Spleen (tissue), 11 donors: Measurements from ENCODE around the gene LYZL1. TPM values are rescaled to one million over a fixed set of nuclear protein-coding genes. Genes with fewer than 3 reads are reported as not detected.

Source experiments
- DNase-seq: peaks from one replicate; pipeline ENCODE4 v3.0.0-alpha.2; 2020
- H3K27ac ChIP-seq, 8 donors: fragments of 200-600 bp; sonication (generic) in 7 of 8; 1 replicate in 4 of 8; 2 replicates in 4 of 8; pipeline versions ENCODE4 v1.5.0 to v1.8.0; 2016 to 2021; ENCODE audit warnings: inconsistent platforms in 4 of 8, mild to moderate bottlenecking in 4 of 8, moderate library complexity in 1 of 8
- H3K27me3 ChIP-seq, 7 donors: fragments of 200-600 bp; sonication (generic) in 6 of 7; replicated peaks in 1 of 7; 1 replicate in 4 of 7; 2 replicates in 3 of 7; pipeline versions ENCODE4 v1.5.0 to v1.8.0; 2016 to 2021; ENCODE audit warnings: inconsistent platforms in 3 of 7, mild to moderate bottlenecking in 1 of 7
- H3K36me3 ChIP-seq, 6 donors: fragments of 200-600 bp; sonication (generic) in 5 of 6; 1 replicate in 4 of 6; 2 replicates in 2 of 6; pipeline versions ENCODE4 v1.5.0 to v1.8.0; 2016 to 2021; ENCODE audit warnings: inconsistent platforms in 2 of 6
- H3K4me1 ChIP-seq, 6 donors: fragments of 200-600 bp; sonication (generic) in 5 of 6; 1 replicate in 3 of 6; 2 replicates in 3 of 6; pipeline versions ENCODE4 v1.5.0 to v1.8.0; 2016 to 2021; ENCODE audit warnings: inconsistent platforms in 3 of 6
- H3K4me3 ChIP-seq, 8 donors: fragments of 200-600 bp; sonication (generic) in 7 of 8; 1 replicate in 4 of 8; 2 replicates in 4 of 8; pipeline versions ENCODE4 v1.5.0 to v1.8.0; 2016 to 2021; ENCODE audit warnings: inconsistent platforms in 4 of 8, mild to moderate bottlenecking in 4 of 8, moderate library complexity in 2 of 8
- H3K9me3 ChIP-seq, 8 donors: fragments of 200-600 bp; sonication (generic) in 7 of 8; 1 replicate in 4 of 8; 2 replicates in 4 of 8; pipeline versions ENCODE4 v1.5.0 to v1.8.0; 2016 to 2021; ENCODE audit warnings: inconsistent platforms in 4 of 8
- CTCF ChIP-seq, 11 experiments: fragments of 200-600 bp in 7 of 11; fragments of 450-650 bp in 4 of 11; sonication (generic) in 4 of 11; IDR thresholded peaks in 8 of 11; conservative IDR thresholded peaks in 3 of 11; 1 replicate in 7 of 11; 2 replicates in 4 of 11; pipeline versions ENCODE4 v1.4.0 to v1.8.0; 2016 to 2021; ENCODE audit warnings: antibody characterized with exemption in 11 of 11, inconsistent platforms in 4 of 11, mild to moderate bottlenecking in 1 of 11
- POLR2A ChIP-seq, 3 donors: fragments of 450-650 bp; IDR thresholded peaks; one replicate each; pipeline ENCODE4 v1.5.1; 2017; ENCODE audit warnings: antibody characterized with exemption in 3 of 3, mild to moderate bottlenecking in 1 of 3
- POLR2AphosphoS5 ChIP-seq, 3 donors: sonication (generic); formaldehyde crosslinking; IDR thresholded peaks; one replicate each; pipeline ENCODE4 v1.5.1; 2017; ENCODE audit warnings: antibody characterized with exemption in 3 of 3
- WGBS, 5 donors: extraction: QIAGEN DNeasy Blood & Tissue Kit in 3 of 5; methylation state at CpG; one replicate each; pipeline versions ENCODE4 v1.1.5 to v1.1.7; 2013 to 2018; 5-methylcytosine and 5-hydroxymethylcytosine counted together
- intact Hi-C: fragments of 100-400 bp; cut with DNase I; formaldehyde crosslinking; loops from one replicate; pipeline ENCODE4 v1.15.0; 2023; ENCODE audit warnings: low total_unique reads
- polyA plus RNA-seq, 3 donors: library from polyadenylated mRNA; stranded (reverse); fragments of 200-250 nt; gene quantifications; one replicate each; pipeline ENCODE4 v1.2.1, GENCODE V29; 2013
- total RNA-seq, 7 donors: library from RNA; depleted of rRNA in 3 of 7; stranded (reverse); fragments of >200 nt in 3 of 7; fragmentation: NEBNext Ultra II Directional in 4 of 7; extraction: Animal tissue kit (Norgen Biotek cat#: 25700) in 4 of 7; gene quantifications; one replicate each; pipeline versions ENCODE4 v1.1.0 to v1.2.1, GENCODE V29; 2016 to 2021
- donor health status: healthy with polysubstance abuse.
- donor health status: DM: no; HTN: no; CAD: no; lungs with moderate emphysema.
- donor health status: DM: no; HTN: no; CAD: no.
- donor health status: Bipolar disorder and iron deficiency.
- donor health status: healthy.
- donor health status: DM: no; HTN: no; CAD: no.
- donor health status: DM: yes; HTN: yes; CAD: no.

Gene LYZL1
- total and polyA plus RNA-seq, 10 donors = not detected

GRCh38 chr10:29345910-29346209 is 57.0 kb downstream of the LYZL1 start:
- Histone ChIP-seq H3K27me3 (peaks cover 0 to 12% (median 0%) of the 10 kb centered on the region in 7 donors), H3K27ac (no peak overlapping the region), H3K36me3 (no peaks in the 10 kb centered on the region), H3K4me1 (no peaks in the 10 kb centered on the region), H3K4me3 (no peak overlapping the region), H3K9me3 (peaks cover 0 to 13% (median 0%) of the 10 kb centered on the region in 8 donors)
- intact Hi-C loops = no loop called here
- TF ChIP-seq POLR2AphosphoS5 (IDR thresholded peaks at IDR 0.05) = no peak
- TF ChIP-seq POLR2A (IDR thresholded peaks at IDR 0.05) = no peak
- TF ChIP-seq CTCF (IDR thresholded peaks at IDR 0.05 in 8 of 11, conservative IDR thresholded peaks at IDR 0.05 in 3 of 11) = no peak
- 88 to 97% (median 91%) methylated on average over 3 of the region's 3 CpGs for WGBS, 5 donors
- DNase-seq = no peak

- WGBS, 5 donors = 67 to 83% (median 79%) methylated on average over 9 of the region's 9 CpGs
- Histone ChIP-seq H3K4me3 (no peak overlapping the region), H3K36me3 (no peaks in the 10 kb centered on the region), H3K27ac (no peak overlapping the region), H3K4me1 (no peaks in the 10 kb centered on the region), H3K9me3 (peaks cover 0 to 13% (median 0%) of the 10 kb centered on the region in 8 donors), H3K27me3 (peaks cover 0 to 12% (median 0%) of the 10 kb centered on the region in 7 donors)
- intact Hi-C loops = no loop called here
- no peak for TF ChIP-seq POLR2A (IDR thresholded peaks at IDR 0.05)
- TF ChIP-seq CTCF (IDR thresholded peaks at IDR 0.05 in 8 of 11, conservative IDR thresholded peaks at IDR 0.05 in 3 of 11) = no peak
- TF ChIP-seq POLR2AphosphoS5 (IDR thresholded peaks at IDR 0.05) = no peak
- no peak for DNase-seq
These were observed 57.6 kb downstream of the LYZL1 start for GRCh38 chr10:29346296-29347001.

- Histone ChIP-seq H3K4me1 (peaks cover 0 to 2% (median 0%) of the 10 kb centered on the region in 6 donors), H3K27me3 (peaks cover 0 to 12% (median 0%) of the 10 kb centered on the region in 7 donors), H3K27ac (no peak overlapping the region), H3K9me3 (no peaks in the 10 kb centered on the region), H3K36me3 (no peaks in the 10 kb centered on the region), H3K4me3 (no peak overlapping the region)
- intact Hi-C loops = no loop called here
- WGBS, 5 donors = 71 to 87% (median 72%) methylated on average over 5 of the region's 5 CpGs
- TF ChIP-seq CTCF (IDR thresholded peaks at IDR 0.05 in 8 of 11, conservative IDR thresholded peaks at IDR 0.05 in 3 of 11) = no peak
- no peak for TF ChIP-seq POLR2AphosphoS5 (IDR thresholded peaks at IDR 0.05)
- no peak for TF ChIP-seq POLR2A (IDR thresholded peaks at IDR 0.05)
- no peak for DNase-seq
These were observed 60.0 kb downstream of the LYZL1 start for GRCh38 chr10:29348836-29349235.

- Histone ChIP-seq H3K4me3 (no peak overlapping the region), H3K36me3 (no peaks in the 10 kb centered on the region), H3K27ac (no peak overlapping the region), H3K27me3 (no peaks in the 10 kb centered on the region), H3K9me3 (no peaks in the 10 kb centered on the region), H3K4me1 (peaks cover 0 to 6% (median 0%) of the 10 kb centered on the region in 6 donors)
- intact Hi-C loops = no loop called here
- DNase-seq = no peak
- no peak for TF ChIP-seq POLR2AphosphoS5 (IDR thresholded peaks at IDR 0.05)
- TF ChIP-seq POLR2A (IDR thresholded peaks at IDR 0.05) = no peak
- TF ChIP-seq CTCF (IDR thresholded peaks at IDR 0.05 in 8 of 11, conservative IDR thresholded peaks at IDR 0.05 in 3 of 11) = no peak
- 55 to 71% (median 65%) methylated on average over 3 of the region's 3 CpGs for WGBS, 5 donors
These were observed 64.4 kb downstream of the LYZL1 start for GRCh38 chr10:29353305-29353704.
